Coronary artery (tissue), 2 donors: ENCODE data around the gene TBC1D7.

Experiments used
- DNase-seq: peaks from one replicate; pipeline ENCODE4 v3.0.0-alpha.2; 2017; ENCODE audit warnings: low spot score
- H3K27ac ChIP-seq, 2 donors: fragments of 200-600 bp; sonication (generic); one replicate each; pipeline ENCODE4 v1.5.1; 2016 to 2019
- H3K4me3 ChIP-seq: fragments of 200-600 bp; sonication (generic); 2 replicates; pipeline ENCODE4 v1.5.1; 2016; ENCODE audit warnings: mild to moderate bottlenecking, moderate library complexity
- TF ChIP-seq, protein P1 (sequence below): fragments of 200-600 bp; sonication (generic); IDR thresholded peaks from one replicate; pipeline ENCODE4 v1.5.1; 2019; ENCODE audit warnings: antibody characterized with exemption

The TBC1D7 gene

DNA sequence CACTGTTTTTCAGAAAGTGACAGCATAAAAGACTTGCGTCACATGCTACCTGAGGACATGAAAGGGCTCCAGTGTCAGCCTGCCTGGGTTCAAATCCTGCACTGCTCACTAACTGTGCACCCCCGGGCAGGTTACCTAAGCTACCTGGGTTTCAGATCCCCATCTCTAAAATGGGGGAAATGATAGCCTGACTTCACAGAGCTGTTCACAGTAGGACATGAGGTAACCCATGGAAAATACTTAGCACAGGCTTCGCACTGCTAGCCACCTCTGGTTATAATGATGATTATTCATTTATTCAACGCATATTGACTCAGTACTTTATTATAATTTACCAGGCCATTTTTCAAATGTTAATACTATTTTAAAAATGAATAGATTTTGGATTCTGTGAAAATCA lies 23.0 kb downstream of the TBC1D7 start:
- no peak for DNase-seq
- no peak overlapping the region for H3K27ac ChIP-seq
- H3K4me3 ChIP-seq = no peak overlapping the region
- TF ChIP-seq, protein P1, sequence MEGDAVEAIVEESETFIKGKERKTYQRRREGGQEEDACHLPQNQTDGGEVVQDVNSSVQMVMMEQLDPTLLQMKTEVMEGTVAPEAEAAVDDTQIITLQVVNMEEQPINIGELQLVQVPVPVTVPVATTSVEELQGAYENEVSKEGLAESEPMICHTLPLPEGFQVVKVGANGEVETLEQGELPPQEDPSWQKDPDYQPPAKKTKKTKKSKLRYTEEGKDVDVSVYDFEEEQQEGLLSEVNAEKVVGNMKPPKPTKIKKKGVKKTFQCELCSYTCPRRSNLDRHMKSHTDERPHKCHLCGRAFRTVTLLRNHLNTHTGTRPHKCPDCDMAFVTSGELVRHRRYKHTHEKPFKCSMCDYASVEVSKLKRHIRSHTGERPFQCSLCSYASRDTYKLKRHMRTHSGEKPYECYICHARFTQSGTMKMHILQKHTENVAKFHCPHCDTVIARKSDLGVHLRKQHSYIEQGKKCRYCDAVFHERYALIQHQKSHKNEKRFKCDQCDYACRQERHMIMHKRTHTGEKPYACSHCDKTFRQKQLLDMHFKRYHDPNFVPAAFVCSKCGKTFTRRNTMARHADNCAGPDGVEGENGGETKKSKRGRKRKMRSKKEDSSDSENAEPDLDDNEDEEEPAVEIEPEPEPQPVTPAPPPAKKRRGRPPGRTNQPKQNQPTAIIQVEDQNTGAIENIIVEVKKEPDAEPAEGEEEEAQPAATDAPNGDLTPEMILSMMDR = no peak

DNA sequence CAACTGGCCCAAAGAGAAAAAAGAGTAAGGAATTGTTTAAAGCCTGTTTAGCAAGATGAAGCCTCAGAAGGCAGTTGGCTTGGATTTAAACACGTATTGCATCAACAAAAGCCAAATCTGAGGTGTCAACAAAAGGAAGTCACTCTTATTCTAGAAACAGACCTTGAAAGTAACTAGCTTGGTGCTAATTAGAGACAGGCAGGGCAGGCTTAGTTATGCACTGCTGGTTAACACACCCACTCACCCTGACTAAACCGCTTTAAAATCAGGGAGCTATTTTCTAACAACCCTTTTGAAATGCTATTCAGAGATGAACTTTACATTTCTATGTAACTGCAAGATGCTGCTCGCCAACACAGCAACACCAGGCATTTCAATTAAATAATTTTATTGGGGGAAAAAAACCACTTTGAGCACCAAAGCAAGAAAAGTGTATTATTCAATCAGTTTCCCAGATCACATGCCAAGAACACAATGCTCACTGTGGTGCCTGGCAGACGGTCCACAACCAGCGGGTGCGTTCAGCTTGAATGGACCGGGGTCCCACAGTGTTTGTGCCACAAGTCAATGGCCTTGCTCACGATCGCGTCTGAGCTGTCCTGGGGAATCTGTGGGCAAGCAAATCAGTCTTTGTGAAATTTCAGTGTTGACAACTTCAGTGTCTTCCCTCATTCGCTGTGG lies 23.6 kb downstream of the TBC1D7 start:
- TF ChIP-seq, protein P1 = no peak
- Histone ChIP-seq H3K27ac (peak overlapping the region in 1 of 2 donors; percentile 64), H3K4me3 (no peak overlapping the region)
- DNase-seq = no peak

DNA sequence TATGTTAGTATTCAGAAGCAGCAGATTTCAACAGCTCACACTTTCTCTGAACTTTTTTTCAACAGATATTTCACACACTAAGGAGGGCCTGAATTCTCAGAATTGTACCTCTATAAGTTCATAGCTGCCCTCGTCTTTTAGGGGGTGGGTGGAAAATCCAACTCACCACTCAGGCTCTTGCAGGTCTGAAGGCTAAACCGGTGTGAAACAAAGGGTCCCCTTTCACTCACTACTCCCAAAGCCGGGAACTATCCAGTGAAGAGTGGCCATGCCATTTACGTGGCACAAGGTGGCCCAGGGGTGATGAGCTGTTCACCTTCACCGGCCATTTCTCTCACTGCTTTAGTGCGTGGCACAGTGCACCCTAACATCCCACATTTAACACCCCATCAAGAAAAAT lies 24.2 kb downstream of the TBC1D7 start:
- Histone ChIP-seq H3K4me3 (peak overlapping the region; percentile 56), H3K27ac (peak overlapping the region; percentile 64 to 72)
- no peak for DNase-seq
- TF ChIP-seq, protein P1 = no peak

DNA sequence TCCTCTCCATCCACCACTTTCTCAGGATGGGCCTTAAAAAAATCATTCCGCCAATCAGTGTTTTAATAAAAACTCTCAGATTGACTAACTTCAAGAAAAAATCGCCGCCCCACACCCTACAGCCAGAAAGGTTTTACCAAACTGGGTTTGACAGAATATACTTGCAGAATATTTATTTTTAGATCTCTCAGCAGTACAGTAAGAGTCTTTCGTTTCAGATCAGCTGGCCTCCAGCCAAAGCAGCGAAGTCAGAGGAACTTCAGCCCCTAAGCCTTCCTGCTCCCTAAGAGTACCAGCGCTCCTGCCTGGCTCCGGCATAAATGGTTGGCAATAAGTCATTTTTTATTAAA lies 24.7 kb downstream of the TBC1D7 start:
- no peak for DNase-seq
- peak overlapping the region; percentile 56 for H3K4me3 ChIP-seq
- TF ChIP-seq, protein P1 = no peak
- peak overlapping the region; percentile 72 to 81 for H3K27ac ChIP-seq

DNA sequence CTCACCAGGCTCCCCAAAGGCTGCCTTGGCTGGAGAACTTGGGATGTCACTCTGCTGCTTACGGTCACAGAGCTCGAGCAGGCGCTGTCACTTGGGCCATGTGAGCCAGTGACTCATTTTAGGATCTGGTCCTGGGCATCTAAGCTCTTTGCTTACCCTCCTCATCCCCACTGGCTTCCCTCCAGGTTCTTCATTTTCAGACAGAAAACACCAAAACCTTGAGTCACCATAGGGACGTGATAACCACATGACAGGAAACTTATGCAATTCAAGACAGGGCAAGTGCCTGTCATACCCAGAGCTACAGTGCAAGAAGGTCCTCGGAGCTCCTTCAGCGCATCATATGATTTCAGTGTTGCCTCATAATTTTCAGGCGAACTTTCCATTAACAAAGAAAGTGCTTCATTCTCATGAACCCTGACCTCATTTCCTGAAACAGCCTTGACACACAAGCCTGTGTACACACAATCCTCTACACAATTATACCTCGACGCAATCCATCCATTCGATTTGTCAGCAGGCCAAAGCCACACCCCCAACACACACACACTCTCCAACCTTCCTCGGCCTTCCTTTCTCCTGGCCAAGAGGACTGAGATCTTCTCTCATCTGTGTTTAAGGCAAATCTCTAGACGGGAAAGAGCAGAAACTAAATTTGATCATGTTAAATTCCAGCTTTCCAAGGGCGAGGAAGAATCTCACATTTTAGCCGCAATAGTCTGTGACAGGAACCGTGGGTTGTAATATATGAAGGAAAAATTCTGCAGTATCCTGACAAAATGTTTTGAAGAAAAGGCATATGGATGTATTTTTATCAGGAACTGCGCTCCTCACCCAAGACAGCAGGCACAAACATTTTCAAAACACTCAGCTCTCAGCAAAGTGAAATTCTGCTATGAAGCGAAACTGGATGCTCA lies 25.3 kb downstream of the TBC1D7 start:
- DNase-seq = no peak
- Histone ChIP-seq H3K27ac (peak overlapping the region; percentile 72 to 81), H3K4me3 (peak overlapping the region; percentile 56)
- TF ChIP-seq, protein P1 = no peak

DNA sequence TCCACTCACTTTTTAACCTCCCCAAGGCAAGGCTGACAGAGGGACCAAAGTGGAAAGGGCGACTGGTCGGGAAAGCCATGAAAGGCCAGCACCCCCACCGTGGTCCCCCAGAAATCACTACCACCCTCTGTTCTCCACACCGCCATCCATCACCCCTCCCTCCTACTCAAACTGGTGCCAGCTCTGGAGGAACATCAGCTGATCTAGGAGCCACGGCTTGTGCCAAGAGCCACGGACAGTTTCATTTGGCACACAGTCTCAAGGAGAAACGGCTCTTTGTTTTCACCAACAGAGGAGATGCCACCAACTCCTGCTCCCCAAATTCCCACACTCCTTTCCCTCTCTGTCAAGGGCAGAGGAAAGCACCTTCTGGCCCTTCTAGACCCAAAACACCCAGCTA lies 26.0 kb downstream of the TBC1D7 start:
- Histone ChIP-seq H3K4me3 (no peak overlapping the region), H3K27ac (peak overlapping the region; percentile 72 to 81)
- DNase-seq = no peak
- TF ChIP-seq, protein P1 = no peak
